ENCODE results near the gene C1QTNF8.

Gene C1QTNF8

GRCh38 chr16:1048442-1049112 is 47.5 kb downstream of the C1QTNF8 start:
- H3K4me3 ChIP-seq (ENCODE audit: low read depth, low read length) = no peak overlapping the region

- H3K4me3 ChIP-seq (ENCODE audit: low read depth, low read length) = no peak overlapping the region
Observed at GRCh38 chr16:1047801-1048200, 48.2 kb downstream of the C1QTNF8 start.

- no peak overlapping the region for H3K4me3 ChIP-seq (ENCODE audit: low read depth, low read length)
Observed at GRCh38 chr16:1047123-1047522, 48.9 kb downstream of the C1QTNF8 start.

- no peak overlapping the region for H3K4me3 ChIP-seq (ENCODE audit: low read depth, low read length)
Observed at GRCh38 chr16:1045993-1046911, 49.8 kb downstream of the C1QTNF8 start.

- H3K4me3 ChIP-seq (ENCODE audit: low read depth, low read length) = no peak overlapping the region
Observed at GRCh38 chr16:1045310-1045992, 50.6 kb downstream of the C1QTNF8 start.

- H3K4me3 ChIP-seq (ENCODE audit: low read depth, low read length) = no peak overlapping the region
Observed at GRCh38 chr16:1044460-1045309, 51.4 kb downstream of the C1QTNF8 start.

GRCh38 chr16:1043881-1044451 is 52.1 kb downstream of the C1QTNF8 start:
- no peak overlapping the region for H3K4me3 ChIP-seq (ENCODE audit: low read depth, low read length)

- H3K4me3 ChIP-seq (ENCODE audit: low read depth, low read length) = no peak overlapping the region
Observed at GRCh38 chr16:1042866-1043265, 53.2 kb downstream of the C1QTNF8 start.

- H3K4me3 ChIP-seq (ENCODE audit: low read depth, low read length) = no peak overlapping the region
Observed at GRCh38 chr16:1042049-1042744, 53.8 kb downstream of the C1QTNF8 start.

- H3K4me3 ChIP-seq (ENCODE audit: low read depth, low read length) = no peak overlapping the region
Observed at GRCh38 chr16:1040346-1040745, 55.7 kb downstream of the C1QTNF8 start.

- no peak overlapping the region for H3K4me3 ChIP-seq (ENCODE audit: low read depth, low read length)
Observed at GRCh38 chr16:1039762-1040161, 56.3 kb downstream of the C1QTNF8 start.

- no peak overlapping the region for H3K4me3 ChIP-seq (ENCODE audit: low read depth, low read length)
Observed at GRCh38 chr16:1038932-1039331, 57.1 kb downstream of the C1QTNF8 start.
